HEK293T (cell line): ENCODE data around the gene NRP2.

Experiments used
- ELF4 ChIP-seq: fragments of 450-650 bp; IDR thresholded peaks from 2 replicates; pipeline ENCODE4 v1.6.1; 2017; ENCODE audit warnings: antibody characterized with exemption
- FOXM1 ChIP-seq: fragments of 450-650 bp; IDR thresholded peaks from 2 replicates; pipeline ENCODE4 v1.6.1; 2017; ENCODE audit warnings: mild to moderate bottlenecking, borderline replicate concordance
- HDGF ChIP-seq: fragments of 450-650 bp; IDR thresholded peaks from 2 replicates; pipeline ENCODE4 v1.6.1; 2017; ENCODE audit warnings: antibody characterized with exemption, borderline replicate concordance
- L3MBTL2 ChIP-seq: fragments of 450-650 bp; conservative IDR thresholded peaks from 2 replicates; pipeline ENCODE4 v1.6.1; 2016; ENCODE audit warnings: mild to moderate bottlenecking
- LEF1 ChIP-seq: fragments of 450-650 bp; IDR thresholded peaks from 2 replicates; pipeline ENCODE4 v1.6.1; 2017; ENCODE audit warnings: mild to moderate bottlenecking, borderline replicate concordance
- NFRKB ChIP-seq: fragments of 450-650 bp; IDR thresholded peaks from 2 replicates; pipeline ENCODE4 v1.6.1; 2016; ENCODE audit warnings: mild to moderate bottlenecking, moderate library complexity
- PKNOX1 ChIP-seq: fragments of 450-650 bp; IDR thresholded peaks from 2 replicates; pipeline ENCODE4 v1.6.1; 2016
- SP1 ChIP-seq: fragments of 450-650 bp; IDR thresholded peaks from 2 replicates; pipeline ENCODE4 v1.6.1; 2017
- TARDBP ChIP-seq: fragments of 450-650 bp; IDR thresholded peaks from 2 replicates; pipeline ENCODE4 v1.6.1; 2016
- ZNF384 ChIP-seq: fragments of 450-650 bp; IDR thresholded peaks from 2 replicates; pipeline ENCODE4 v1.6.1; 2016

DNA sequence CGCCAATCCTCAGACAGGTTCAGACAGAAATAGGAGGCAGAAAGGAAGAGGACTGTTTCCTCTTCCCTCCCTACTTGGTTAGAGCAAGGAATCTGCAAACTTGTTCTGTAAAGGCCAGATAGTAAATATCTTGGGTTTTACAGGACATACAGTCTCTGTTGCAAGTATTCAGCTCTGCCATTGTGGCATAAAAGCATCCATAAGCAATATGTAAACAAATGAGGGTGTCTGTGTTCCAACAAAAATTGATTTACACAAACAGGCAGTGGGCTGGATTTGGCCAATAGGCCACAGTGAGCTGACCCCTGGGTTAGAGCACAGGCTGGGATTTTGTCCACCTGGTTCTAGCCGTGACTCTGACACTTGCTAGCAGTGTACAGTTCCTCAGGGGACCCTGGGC lies 89.4 kb downstream of the NRP2 start:
- TF ChIP-seq FOXM1 (no peak), ELF4 (no peak), LEF1 (no peak), PKNOX1 (no peak), TARDBP (no peak), SP1 (no peak), HDGF (no peak), NFRKB (no peak), ZNF384 (no peak), L3MBTL2 (no peak)
